Lung (tissue), 12 donors: Measurements from ENCODE around the gene NEB. TPM values are rescaled to one million over a fixed set of nuclear protein-coding genes. Genes with fewer than 3 reads are reported as not detected.
A peak's percentile ranks its signal among the peaks of the same experiment; 100 is the strongest.
"Not testable (repeated sequence)": the region's sequence is repeated elsewhere in the genome, so short reads cannot be mapped to it uniquely, and the experiment has no call there.

ENCODE experiments used
- ATAC-seq: fragments of 200-7000 bp; cut with Tn5 transposase; one replicate; pipeline ENCODE4 v1.9.1; 2020; ENCODE audit warnings: moderate number of reproducible peaks; ENCODE audit not compliant: insufficient read depth, low FRiP score
- DNase-seq, 3 donors: peaks; one replicate each; pipeline ENCODE4 v3.0.0-alpha.2; 2013 to 2017
- H3K27ac ChIP-seq, 2 donors: one replicate each; pipeline ENCODE4 v1.5.1; 2013; ENCODE audit warnings: mild to moderate bottlenecking in 2 of 2, moderate library complexity in 2 of 2, control low read depth in 1 of 2, inconsistent platforms in 1 of 2, low read depth in 1 of 2, low read length in 1 of 2
- H3K27me3 ChIP-seq, 3 donors: one replicate each; pipeline ENCODE4 v1.5.1; 2013; ENCODE audit warnings: low read length in 2 of 3; ENCODE audit not compliant: control insufficient read depth in 3 of 3, insufficient read depth in 3 of 3
- H3K36me3 ChIP-seq, 4 donors: one replicate each; pipeline ENCODE4 v1.5.1; 2013; ENCODE audit warnings: low read length in 4 of 4, mild to moderate bottlenecking in 1 of 4, moderate library complexity in 1 of 4; ENCODE audit not compliant: control insufficient read depth in 4 of 4, insufficient read depth in 4 of 4
- H3K4me1 ChIP-seq, 5 donors: one replicate each; pipeline ENCODE4 v1.5.1; 2013; ENCODE audit warnings: low read length in 5 of 5, mild to moderate bottlenecking in 2 of 5, moderate library complexity in 1 of 5; ENCODE audit not compliant: control insufficient read depth in 5 of 5, insufficient read depth in 5 of 5
- H3K4me3 ChIP-seq: one replicate; pipeline ENCODE4 v1.5.1; 2013; ENCODE audit warnings: mild to moderate bottlenecking, control low read depth, moderate library complexity
- H3K9ac ChIP-seq, 2 donors: one replicate each; pipeline ENCODE4 v1.5.1; 2013; ENCODE audit warnings: low read length in 2 of 2, control low read depth in 1 of 2; ENCODE audit not compliant: insufficient read depth in 1 of 2
- H3K9me3 ChIP-seq, 4 donors: one replicate each; pipeline ENCODE4 v1.5.1; 2013; ENCODE audit warnings: low read length in 3 of 4, mild to moderate bottlenecking in 1 of 4, moderate library complexity in 1 of 4; ENCODE audit not compliant: control insufficient read depth in 4 of 4, insufficient read depth in 3 of 4
- WGBS, 2 donors: extraction: QIAGEN DNeasy Blood & Tissue Kit; methylation state at CpG; one replicate each; pipeline ENCODE4 v1.1.7; 2013; 5-methylcytosine and 5-hydroxymethylcytosine counted together
- polyA plus RNA-seq, 2 donors: library from polyadenylated mRNA; stranded (reverse); fragments of 200-250 nt; gene quantifications; one replicate each; pipeline ENCODE4 v1.2.1, GENCODE V29; 2013
- total RNA-seq, 2 donors: library from RNA; depleted of rRNA in 1 of 2; stranded (reverse); fragments of >200 nt in 1 of 2; gene quantifications; one replicate each; pipeline ENCODE4 v1.2.1, GENCODE V29; 2014 to 2021
- TF ChIP-seq, protein P1 (sequence below): IDR thresholded peaks from 2 replicates; pipeline ENCODE4 v1.5.1; 2012; ENCODE audit warnings: mild to moderate bottlenecking; ENCODE audit errors: control extremely low read depth, extremely low read depth
- donor health status: control.
- donor health status: control.
- donor health status: Bipolar disorder and iron deficiency.
- donor health status: healthy.
- donor health status: DM: yes; HTN: yes; CAD: no.

Gene NEB
- total and polyA plus RNA-seq, 4 donors, result 0.52 to 2.1 (median 1.0) TPM

DNA sequence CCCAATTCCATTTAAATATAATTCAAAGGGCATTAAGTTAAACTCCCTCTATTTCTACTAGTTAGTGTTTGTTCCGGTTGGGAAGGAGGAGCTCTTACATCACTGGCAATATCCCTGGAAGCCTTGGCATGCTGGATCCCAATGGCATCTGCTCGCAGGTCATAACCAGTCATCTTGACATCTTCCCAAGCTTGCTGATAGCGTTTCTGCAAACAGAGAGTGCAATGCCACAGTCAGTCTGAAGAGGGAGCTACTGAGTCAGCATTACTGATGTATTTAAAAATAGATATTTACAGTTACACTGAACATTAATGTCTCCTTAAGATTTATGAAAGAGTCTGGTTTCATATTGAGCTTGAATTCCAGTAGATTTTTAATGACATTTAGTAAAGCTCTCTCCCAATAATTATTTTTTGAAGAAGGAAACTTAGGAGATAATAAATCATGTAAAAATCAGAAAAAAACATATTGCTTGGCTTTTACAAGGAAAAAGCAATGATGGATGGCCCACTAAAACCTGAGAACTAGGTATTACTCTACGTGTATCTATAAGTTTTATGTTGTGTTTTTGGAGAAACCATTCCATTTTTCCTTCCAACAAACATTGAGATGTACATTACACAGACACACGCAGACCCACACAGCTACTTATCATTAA lies 142.9 kb downstream of the NEB start:
- DNase-seq, H3K9ac ChIP-seq, H3K9me3 ChIP-seq, H3K36me3 ChIP-seq, H3K27me3 ChIP-seq, H3K27ac ChIP-seq, H3K4me1 ChIP-seq, H3K4me3 ChIP-seq: not testable (repeated sequence)
- peak; percentile 77 for ATAC-seq
- 34% methylated on average over 4 of the region's 5 CpGs for WGBS, 2 donors

DNA sequence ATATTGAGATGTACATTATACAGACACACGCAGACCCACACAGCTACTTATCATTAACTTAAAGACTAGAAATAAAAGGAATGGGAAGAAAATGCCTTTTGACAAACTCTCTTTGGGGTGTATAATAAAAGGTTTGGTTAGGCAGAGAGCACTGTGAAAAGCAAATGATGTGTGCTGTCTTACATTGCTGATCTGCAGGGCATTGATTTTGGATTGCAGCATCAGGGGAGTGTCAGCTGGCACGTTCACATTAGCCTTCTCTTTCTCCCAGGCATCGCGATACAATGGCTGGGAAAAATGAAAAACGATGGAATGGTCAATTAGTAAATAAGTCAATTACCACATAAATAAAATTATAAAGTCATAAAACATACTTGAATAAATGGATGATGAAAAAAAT lies 153.0 kb downstream of the NEB start:
- not testable (repeated sequence) for H3K27me3 ChIP-seq, H3K4me3 ChIP-seq, H3K9ac ChIP-seq, H3K27ac ChIP-seq, ATAC-seq, H3K36me3 ChIP-seq, DNase-seq, H3K4me1 ChIP-seq, H3K9me3 ChIP-seq
- 86 to 94% methylated on average over 1 of the region's 5 CpGs for WGBS, 2 donors

DNA sequence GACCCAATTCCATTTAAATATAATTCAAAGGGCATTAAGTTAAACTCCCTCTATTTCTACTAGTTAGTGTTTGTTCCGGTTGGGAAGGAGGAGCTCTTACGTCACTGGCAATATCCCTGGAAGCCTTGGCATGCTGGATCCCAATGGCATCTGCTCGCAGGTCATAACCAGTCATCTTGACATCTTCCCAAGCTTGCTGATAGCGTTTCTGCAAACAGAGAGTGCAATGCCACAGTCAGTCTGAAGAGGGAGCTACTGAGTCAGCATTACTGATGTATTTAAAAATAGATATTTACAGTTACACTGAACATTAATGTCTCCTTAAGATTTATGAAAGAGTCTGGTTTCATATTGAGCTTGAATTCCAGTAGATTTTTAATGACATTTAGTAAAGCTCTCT lies 153.6 kb downstream of the NEB start:
- not testable (repeated sequence) for DNase-seq, ATAC-seq, H3K4me1 ChIP-seq, H3K27me3 ChIP-seq, H3K9ac ChIP-seq, H3K36me3 ChIP-seq, H3K27ac ChIP-seq, H3K4me3 ChIP-seq, H3K9me3 ChIP-seq
- no CpG with 5 or more reads among the region's 4 CpGs for WGBS, 2 donors

DNA sequence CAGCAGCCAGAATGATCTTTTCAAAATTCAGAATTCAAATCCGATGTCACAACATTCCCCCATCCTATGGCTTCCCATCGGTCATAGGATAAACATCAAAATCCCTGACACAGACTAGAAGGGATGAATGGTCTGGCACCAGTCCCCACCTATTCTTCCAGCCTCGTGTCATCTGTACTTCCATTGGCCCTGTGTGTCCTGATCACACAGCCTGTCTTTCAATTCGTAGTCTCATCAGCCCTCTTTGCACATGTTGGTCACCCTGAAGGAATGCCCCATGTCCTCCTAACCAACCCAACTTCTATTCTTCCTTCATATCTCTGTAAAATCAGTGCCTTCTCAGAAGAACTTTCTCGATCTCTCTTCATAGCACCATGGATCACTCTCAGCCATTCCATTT lies 157.2 kb downstream of the NEB start:
- 87 to 97% methylated on average over 5 of the region's 5 CpGs for WGBS, 2 donors
- Histone ChIP-seq H3K36me3 (no peaks in the 10 kb centered on the region), H3K9me3 (no peaks in the 10 kb centered on the region), H3K27ac (no peak overlapping the region), H3K9ac (no peak overlapping the region), H3K4me3 (no peak overlapping the region), H3K4me1 (no peaks in the 10 kb centered on the region), H3K27me3 (no peaks in the 10 kb centered on the region)
- TF ChIP-seq, protein P1, sequence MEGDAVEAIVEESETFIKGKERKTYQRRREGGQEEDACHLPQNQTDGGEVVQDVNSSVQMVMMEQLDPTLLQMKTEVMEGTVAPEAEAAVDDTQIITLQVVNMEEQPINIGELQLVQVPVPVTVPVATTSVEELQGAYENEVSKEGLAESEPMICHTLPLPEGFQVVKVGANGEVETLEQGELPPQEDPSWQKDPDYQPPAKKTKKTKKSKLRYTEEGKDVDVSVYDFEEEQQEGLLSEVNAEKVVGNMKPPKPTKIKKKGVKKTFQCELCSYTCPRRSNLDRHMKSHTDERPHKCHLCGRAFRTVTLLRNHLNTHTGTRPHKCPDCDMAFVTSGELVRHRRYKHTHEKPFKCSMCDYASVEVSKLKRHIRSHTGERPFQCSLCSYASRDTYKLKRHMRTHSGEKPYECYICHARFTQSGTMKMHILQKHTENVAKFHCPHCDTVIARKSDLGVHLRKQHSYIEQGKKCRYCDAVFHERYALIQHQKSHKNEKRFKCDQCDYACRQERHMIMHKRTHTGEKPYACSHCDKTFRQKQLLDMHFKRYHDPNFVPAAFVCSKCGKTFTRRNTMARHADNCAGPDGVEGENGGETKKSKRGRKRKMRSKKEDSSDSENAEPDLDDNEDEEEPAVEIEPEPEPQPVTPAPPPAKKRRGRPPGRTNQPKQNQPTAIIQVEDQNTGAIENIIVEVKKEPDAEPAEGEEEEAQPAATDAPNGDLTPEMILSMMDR, result no peak
- ATAC-seq (no peak), DNase-seq (no peak)

DNA sequence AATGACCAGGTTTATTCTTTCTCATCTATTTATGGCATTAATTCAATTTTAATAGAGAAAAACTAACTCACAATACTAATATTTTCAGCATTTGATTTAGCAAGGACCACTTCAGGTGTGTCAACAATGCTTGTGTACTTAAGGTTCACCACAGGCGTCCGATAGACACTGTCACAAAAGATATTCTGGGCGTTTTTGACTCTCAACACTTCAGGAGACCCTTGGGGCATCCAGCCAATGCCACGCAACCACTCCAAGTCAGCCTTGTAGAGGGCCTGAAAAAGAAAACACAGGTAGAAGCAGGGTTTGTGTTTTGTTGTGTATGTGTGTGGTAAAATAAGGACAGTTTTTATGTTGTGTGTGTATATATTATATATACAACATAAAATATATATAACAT lies 158.2 kb downstream of the NEB start:
- DNase-seq (peak; percentile 36 to 51 (median 48)), ATAC-seq (no peak)
- H3K36me3 ChIP-seq, result no peaks in the 10 kb centered on the region
- H3K27ac ChIP-seq, result no peak overlapping the region
- H3K4me3 ChIP-seq, result no peak overlapping the region
- H3K9ac ChIP-seq, result no peak overlapping the region
- H3K27me3 ChIP-seq, result no peaks in the 10 kb centered on the region
- H3K4me1 ChIP-seq, result no peaks in the 10 kb centered on the region
- TF ChIP-seq, protein P1, result no peak
- 65 to 82% methylated on average over 4 of the region's 4 CpGs for WGBS, 2 donors
- H3K9me3 ChIP-seq, result no peaks in the 10 kb centered on the region
